NCI-H748 treated with DMSO at 0.1 percent for 48 hours (cell line): ENCODE measurements around the gene USP36.

Experiments
- DNase-seq: peaks from one replicate; lab custom pipeline; 2025; lab: John Stamatoyannopoulos, UW

USP36 gene

GRCh38 chr17:78815696-78816095 is 24.9 kb downstream of the USP36 start:
- DNase-seq, result no peak

- DNase-seq, result no peak
Measured at GRCh38 chr17:78812855-78813254, 27.8 kb downstream of the USP36 start.

- no peak for DNase-seq
Measured at GRCh38 chr17:78808163-78808562, 32.5 kb downstream of the USP36 start.

- no peak for DNase-seq
Measured at GRCh38 chr17:78806451-78806850, 34.2 kb downstream of the USP36 start.

- no peak for DNase-seq
Measured at GRCh38 chr17:78805301-78805700, 35.3 kb downstream of the USP36 start.

- no peak for DNase-seq
Measured at GRCh38 chr17:78804777-78805176, 35.8 kb downstream of the USP36 start.

- no peak for DNase-seq
Measured at GRCh38 chr17:78803186-78803845, 37.3 kb downstream of the USP36 start.

- no peak for DNase-seq
Measured at GRCh38 chr17:78802459-78802858, 38.2 kb downstream of the USP36 start.

GRCh38 chr17:78802008-78802407 is 38.6 kb downstream of the USP36 start:
- DNase-seq, result no peak

- no peak for DNase-seq
Measured at GRCh38 chr17:78800132-78800931, 40.3 kb downstream of the USP36 start.

- DNase-seq, result no peak
Measured at GRCh38 chr17:78798695-78799559, 41.7 kb downstream of the USP36 start.

- no peak for DNase-seq
Measured at GRCh38 chr17:78797691-78798585, 42.7 kb downstream of the USP36 start.

- no peak for DNase-seq
Measured at GRCh38 chr17:78797213-78797612, 43.4 kb downstream of the USP36 start.

- no peak for DNase-seq
Measured at GRCh38 chr17:78796517-78796900, 44.1 kb downstream of the USP36 start.

- no peak for DNase-seq
Measured at GRCh38 chr17:78795861-78796516, 44.6 kb downstream of the USP36 start.

- no peak for DNase-seq
Measured at GRCh38 chr17:78794864-78795640, 45.6 kb downstream of the USP36 start.

GRCh38 chr17:78794399-78794798 is 46.2 kb downstream of the USP36 start:
- no peak for DNase-seq

- no peak for DNase-seq
Measured at GRCh38 chr17:78793968-78794367, 46.6 kb downstream of the USP36 start.

- DNase-seq, result no peak
Measured at GRCh38 chr17:78793415-78793814, 47.2 kb downstream of the USP36 start.
